C4-2B (cell line): ENCODE results near the gene GNAS-AS1.

ENCODE experiments used
- CTCF ChIP-seq: fragments of 450-650 bp; conservative IDR thresholded peaks from 2 replicates; pipeline ENCODE4 v1.5.1; 2017; ENCODE audit warnings: mild to moderate bottlenecking
- ZFX ChIP-seq: fragments of 450-650 bp; IDR thresholded peaks from 2 replicates; pipeline ENCODE4 v1.6.1; 2017

- TF ChIP-seq CTCF (no peak), ZFX (no peak)
These were observed 61.7 kb downstream of the GNAS-AS1 start for GRCh38 chr20:58788896-58789544.
